Measurements from ENCODE around the gene TOP1. TPM values are rescaled to one million over a fixed set of nuclear protein-coding genes. Genes with fewer than 3 reads are reported as not detected.
"Not testable (repeated sequence)": the region's sequence is repeated elsewhere in the genome, so short reads cannot be mapped to it uniquely, and the experiment has no call there.

TOP1 gene
- total RNA-seq, 1 experiment from 2014 or later = 16.0 TPM

GRCh38 chr20:40997116-40997515, 31.5 kb upstream of the TOP1 start:
- H3K27me3 ChIP-seq (ENCODE audit: control insufficient read depth, insufficient read depth, low read length) = no peaks in the 10 kb centered on the region
- H3K36me3 ChIP-seq (replicated peaks; ENCODE audit: control insufficient read depth, insufficient read depth, low read length) = no peaks in the 10 kb centered on the region
- no peak overlapping the region for H3K4me3 ChIP-seq (ENCODE audit: insufficient read depth, low read depth, low read length)
- peak; percentile 65 for DNase-seq

- Histone ChIP-seq H3K4me3 (ENCODE audit: insufficient read depth, low read depth, low read length) (no peak overlapping the region), H3K36me3 (replicated peaks; ENCODE audit: control insufficient read depth, insufficient read depth, low read length) (no peaks in the 10 kb centered on the region), H3K27me3 (ENCODE audit: control insufficient read depth, insufficient read depth, low read length) (no peaks in the 10 kb centered on the region)
- no peak for DNase-seq
Observed at GRCh38 chr20:40999841-41000240, 28.8 kb upstream of the TOP1 start.

GRCh38 chr20:41000628-41001027, 28.0 kb upstream of the TOP1 start:
- H3K4me3 ChIP-seq (ENCODE audit: insufficient read depth, low read depth, low read length) = no peak overlapping the region
- no peak for DNase-seq
- H3K36me3 ChIP-seq (replicated peaks; ENCODE audit: control insufficient read depth, insufficient read depth, low read length) = no peaks in the 10 kb centered on the region
- no peaks in the 10 kb centered on the region for H3K27me3 ChIP-seq (ENCODE audit: control insufficient read depth, insufficient read depth, low read length)

GRCh38 chr20:41001497-41001896, 27.1 kb upstream of the TOP1 start:
- no peaks in the 10 kb centered on the region for H3K27me3 ChIP-seq (ENCODE audit: control insufficient read depth, insufficient read depth, low read length)
- DNase-seq = no peak
- H3K4me3 ChIP-seq (ENCODE audit: insufficient read depth, low read depth, low read length) = no peak overlapping the region
- H3K36me3 ChIP-seq (replicated peaks; ENCODE audit: control insufficient read depth, insufficient read depth, low read length) = no peaks in the 10 kb centered on the region

- no peaks in the 10 kb centered on the region for H3K36me3 ChIP-seq (replicated peaks; ENCODE audit: control insufficient read depth, insufficient read depth, low read length)
- H3K27me3 ChIP-seq (ENCODE audit: control insufficient read depth, insufficient read depth, low read length) = no peaks in the 10 kb centered on the region
- DNase-seq = no peak
- no peak overlapping the region for H3K4me3 ChIP-seq (ENCODE audit: insufficient read depth, low read depth, low read length)
Observed at GRCh38 chr20:41002842-41003142, 25.8 kb upstream of the TOP1 start.

- no peaks in the 10 kb centered on the region for H3K27me3 ChIP-seq (ENCODE audit: control insufficient read depth, insufficient read depth, low read length)
- DNase-seq = no peak
- H3K36me3 ChIP-seq (replicated peaks; ENCODE audit: control insufficient read depth, insufficient read depth, low read length) = no peaks in the 10 kb centered on the region
- H3K4me3 ChIP-seq (ENCODE audit: insufficient read depth, low read depth, low read length) = peak overlapping the region; percentile 7; the same call in 1 of the 2 replicates
Observed at GRCh38 chr20:41003143-41003935, 25.3 kb upstream of the TOP1 start.

- not testable (repeated sequence) for H3K27me3 ChIP-seq (ENCODE audit: control insufficient read depth, insufficient read depth, low read length); H3K4me3 ChIP-seq (ENCODE audit: insufficient read depth, low read depth, low read length); H3K36me3 ChIP-seq (replicated peaks; ENCODE audit: control insufficient read depth, insufficient read depth, low read length); DNase-seq
Observed at GRCh38 chr20:41003936-41004294, 24.7 kb upstream of the TOP1 start.

GRCh38 chr20:41004531-41005360, 23.9 kb upstream of the TOP1 start:
- no peak for DNase-seq
- Histone ChIP-seq H3K36me3 (replicated peaks; ENCODE audit: control insufficient read depth, insufficient read depth, low read length) (no peaks in the 10 kb centered on the region), H3K4me3 (ENCODE audit: insufficient read depth, low read depth, low read length) (no peak overlapping the region), H3K27me3 (ENCODE audit: control insufficient read depth, insufficient read depth, low read length) (no peaks in the 10 kb centered on the region)

GRCh38 chr20:41005361-41005729, 23.3 kb upstream of the TOP1 start:
- DNase-seq = no peak
- Histone ChIP-seq H3K27me3 (ENCODE audit: control insufficient read depth, insufficient read depth, low read length) (no peaks in the 10 kb centered on the region), H3K36me3 (replicated peaks; ENCODE audit: control insufficient read depth, insufficient read depth, low read length) (no peaks in the 10 kb centered on the region), H3K4me3 (ENCODE audit: insufficient read depth, low read depth, low read length) (no peak overlapping the region)

GRCh38 chr20:41006126-41006935, 22.3 kb upstream of the TOP1 start:
- H3K27me3 ChIP-seq (ENCODE audit: control insufficient read depth, insufficient read depth, low read length) = no peaks in the 10 kb centered on the region
- no peaks in the 10 kb centered on the region for H3K36me3 ChIP-seq (replicated peaks; ENCODE audit: control insufficient read depth, insufficient read depth, low read length)
- H3K4me3 ChIP-seq (ENCODE audit: insufficient read depth, low read depth, low read length) = no peak overlapping the region
- no peak for DNase-seq

- Histone ChIP-seq H3K4me3 (ENCODE audit: insufficient read depth, low read depth, low read length) (no peak overlapping the region), H3K36me3 (replicated peaks; ENCODE audit: control insufficient read depth, insufficient read depth, low read length) (no peaks in the 10 kb centered on the region), H3K27me3 (ENCODE audit: control insufficient read depth, insufficient read depth, low read length) (no peaks in the 10 kb centered on the region)
- DNase-seq = no peak
Observed at GRCh38 chr20:41006936-41007474, 21.6 kb upstream of the TOP1 start.

- H3K4me3 ChIP-seq (ENCODE audit: insufficient read depth, low read depth, low read length) = no peak overlapping the region
- H3K27me3 ChIP-seq (ENCODE audit: control insufficient read depth, insufficient read depth, low read length) = no peaks in the 10 kb centered on the region
- H3K36me3 ChIP-seq (replicated peaks; ENCODE audit: control insufficient read depth, insufficient read depth, low read length) = no peaks in the 10 kb centered on the region
- DNase-seq = no peak
Observed at GRCh38 chr20:41007481-41007880, 21.1 kb upstream of the TOP1 start.

- H3K36me3 ChIP-seq (replicated peaks; ENCODE audit: control insufficient read depth, insufficient read depth, low read length) = no peaks in the 10 kb centered on the region
- no peak overlapping the region for H3K4me3 ChIP-seq (ENCODE audit: insufficient read depth, low read depth, low read length)
- no peak for DNase-seq
- no peaks in the 10 kb centered on the region for H3K27me3 ChIP-seq (ENCODE audit: control insufficient read depth, insufficient read depth, low read length)
Observed at GRCh38 chr20:41009946-41010345, 18.7 kb upstream of the TOP1 start.

- H3K27me3 ChIP-seq (ENCODE audit: control insufficient read depth, insufficient read depth, low read length) = no peaks in the 10 kb centered on the region
- H3K36me3 ChIP-seq (replicated peaks; ENCODE audit: control insufficient read depth, insufficient read depth, low read length) = no peaks in the 10 kb centered on the region
- no peak for DNase-seq
- no peak overlapping the region for H3K4me3 ChIP-seq (ENCODE audit: insufficient read depth, low read depth, low read length)
Observed at GRCh38 chr20:41011551-41012067, 17.0 kb upstream of the TOP1 start.

Measured in H7 (cell line).